CD14-positive monocyte (primary cell): Measurements from ENCODE around the gene OR5M11. TPM values are rescaled to one million over a fixed set of nuclear protein-coding genes. Genes with fewer than 3 reads are reported as not detected.

ENCODE experiments used
- DNase-seq, 3 donors: peaks; one replicate each; pipeline ENCODE4 v3.0.0-alpha.2; 2011 to 2022
- H2AFZ ChIP-seq: 2 replicates; pipeline ENCODE4 v1.6.0; 2012; ENCODE audit warnings: mild to moderate bottlenecking, low read depth, low read length, inconsistent platforms; ENCODE audit not compliant: insufficient read depth, poor library complexity, severe bottlenecking
- H3K27ac ChIP-seq, 2 donors: 1 replicate in 1 of 2; 2 replicates in 1 of 2; pipeline ENCODE4 v1.5.1; 2012 to 2013; ENCODE audit warnings: low read length in 2 of 2, control low read depth in 1 of 2, inconsistent platforms in 1 of 2, low read depth in 1 of 2, mild to moderate bottlenecking in 1 of 2
- H3K27me3 ChIP-seq, 2 donors: one replicate each; pipeline versions ENCODE4 v1.6.0 to v1.6.1; 2011 to 2013; ENCODE audit warnings: low read length in 2 of 2; ENCODE audit not compliant: control insufficient read depth in 2 of 2, insufficient read depth in 2 of 2
- H3K36me3 ChIP-seq, 2 donors: replicated peaks in 1 of 2; 1 replicate in 1 of 2; 2 replicates in 1 of 2; pipeline versions ENCODE4 v1.5.1 to v1.6.1; 2012 to 2013; ENCODE audit warnings: low read length in 2 of 2, control low read depth in 1 of 2, inconsistent platforms in 1 of 2, mild to moderate bottlenecking in 1 of 2; ENCODE audit not compliant: insufficient read depth in 2 of 2, control insufficient read depth in 1 of 2
- H3K4me1 ChIP-seq, 2 donors: 1 replicate in 1 of 2; 2 replicates in 1 of 2; pipeline versions ENCODE4 v1.5.1 to v1.6.1; 2012 to 2013; ENCODE audit warnings: low read length in 2 of 2, control low read depth in 1 of 2, inconsistent platforms in 1 of 2, mild to moderate bottlenecking in 1 of 2, moderate library complexity in 1 of 2; ENCODE audit not compliant: insufficient read depth in 2 of 2, control insufficient read depth in 1 of 2
- H3K4me2 ChIP-seq: replicated peaks from 2 replicates; pipeline ENCODE3; 2012; ENCODE audit warnings: low read length, moderate library complexity, mild to moderate bottlenecking; ENCODE audit not compliant: poor library complexity, severe bottlenecking; ENCODE audit errors: extremely low read depth
- H3K4me3 ChIP-seq, 3 experiments: fragments of 200-600 bp in 1 of 3; sonication (generic) in 1 of 3; replicated peaks in 1 of 3; 1 replicate in 2 of 3; 2 replicates in 1 of 3; pipeline ENCODE4 v1.5.1; 2011 to 2013; ENCODE audit warnings: low read length in 3 of 3, mild to moderate bottlenecking in 3 of 3, control low read depth in 2 of 3, low read depth in 2 of 3, inconsistent platforms in 1 of 3, moderate library complexity in 1 of 3
- H3K79me2 ChIP-seq: 2 replicates; pipeline ENCODE4 v1.6.0; 2012; ENCODE audit warnings: mild to moderate bottlenecking, control low read depth, inconsistent platforms, low read length, moderate library complexity; ENCODE audit not compliant: insufficient read depth
- H3K9ac ChIP-seq: 2 replicates; pipeline ENCODE4 v1.6.0; 2017; ENCODE audit warnings: low read length, mild to moderate bottlenecking; ENCODE audit not compliant: insufficient read depth, poor library complexity, severe bottlenecking
- H3K9me3 ChIP-seq, 2 donors: replicated peaks in 1 of 2; 1 replicate in 1 of 2; 2 replicates in 1 of 2; pipeline versions ENCODE4 v1.5.1 to v1.6.1; 2012 to 2013; ENCODE audit warnings: low read length in 2 of 2, control low read depth in 1 of 2; ENCODE audit not compliant: control insufficient read depth in 1 of 2, insufficient read depth in 1 of 2
- H4K20me1 ChIP-seq: 2 replicates; pipeline ENCODE4 v1.6.0; 2012; ENCODE audit warnings: mild to moderate bottlenecking, low read length, control low read depth, moderate library complexity; ENCODE audit not compliant: insufficient read depth
- H3K27ac Mint-ChIP-seq, 7 donors: one replicate each; pipeline ENCODE4 v1.8.0; 2020; ENCODE audit warnings: mild to moderate bottlenecking in 7 of 7, mixed read lengths in 7 of 7, moderate library complexity in 6 of 7, inconsistent platforms in 2 of 7
- H3K27me3 Mint-ChIP-seq, 3 donors: one replicate each; pipeline ENCODE4 v1.8.0; 2021 to 2022; ENCODE audit warnings: low read depth in 3 of 3, mild to moderate bottlenecking in 3 of 3, mixed read lengths in 3 of 3, moderate library complexity in 3 of 3, inconsistent platforms in 1 of 3
- H3K36me3 Mint-ChIP-seq, 2 donors: one replicate each; pipeline ENCODE4 v1.8.0; 2020; ENCODE audit warnings: mixed read lengths in 2 of 2, inconsistent platforms in 1 of 2, mild to moderate bottlenecking in 1 of 2
- H3K4me1 Mint-ChIP-seq: one replicate; pipeline ENCODE4 v1.8.0; 2020; ENCODE audit warnings: mild to moderate bottlenecking, mixed read lengths
- H3K4me3 Mint-ChIP-seq, 2 donors: one replicate each; pipeline ENCODE4 v1.8.0; 2020; ENCODE audit warnings: mild to moderate bottlenecking in 2 of 2, mixed read lengths in 2 of 2, moderate library complexity in 1 of 2
- H3K9me3 Mint-ChIP-seq, 7 donors: one replicate each; pipeline ENCODE4 v1.8.0; 2020 to 2022; ENCODE audit warnings: mixed read lengths in 7 of 7, mild to moderate bottlenecking in 6 of 7, moderate library complexity in 6 of 7, inconsistent platforms in 2 of 7
- CTCF ChIP-seq: fragments of 200-600 bp; IDR thresholded peaks from one replicate; pipeline ENCODE4 v1.8.0; 2022; ENCODE audit warnings: antibody characterized with exemption, mild to moderate bottlenecking
- WGBS: methylation state at CpG from one replicate; pipeline ENCODE4 v1.1.5; 2013; ENCODE audit warnings: missing lambda C conversion rate; ENCODE audit not compliant: insufficient coverage; 5-methylcytosine and 5-hydroxymethylcytosine counted together
- intact Hi-C, 2 donors: fragments of 100-400 bp; cut with micrococcal nuclease; formaldehyde crosslinking; loops; one replicate each; pipeline versions ENCODE4 v1.15.0 to v1.15.1; 2023
- polyA plus RNA-seq, 3 donors: library from polyadenylated mRNA; depleted of rRNA in 1 of 3; unstranded in 2 of 3; stranded (reverse) in 1 of 3; fragments of 300-500 nt in 2 of 3; fragments of >200 nt in 1 of 3; fragmentation: Illumina TruSeq in 2 of 3; gene quantifications; 1 replicate in 2 of 3; 2 replicates in 1 of 3; pipeline ENCODE4 v1.2.3, GENCODE V29; 2012 to 2021

Gene OR5M11
- polyA plus RNA-seq, 3 donors = not detected

- Histone ChIP-seq H3K9me3 (peaks cover 0 to 26% of the 10 kb centered on the region in 2 donors), H3K27me3 (no peaks in the 10 kb centered on the region), H3K9ac (no peak overlapping the region), H3K4me1 (no peaks in the 10 kb centered on the region), H3K79me2 (no peaks in the 10 kb centered on the region), H3K4me3 (no peak overlapping the region), H4K20me1 (no peaks in the 10 kb centered on the region), H3K27ac (no peak overlapping the region), H3K36me3 (no peaks in the 10 kb centered on the region), H2AFZ (no peak overlapping the region), H3K4me2 (no peak overlapping the region)
- WGBS = no CpG with 5 or more reads among the region's 2 CpGs
- H3K27ac Mint-ChIP-seq = no peak overlapping the region
- TF ChIP-seq CTCF = no peak
- no peaks in the 10 kb centered on the region for H3K27me3 Mint-ChIP-seq
- H3K4me3 Mint-ChIP-seq = no peak overlapping the region
- intact Hi-C loops = no loop called here
- H3K36me3 Mint-ChIP-seq = no peaks in the 10 kb centered on the region
- peaks cover 3 to 23% (median 13%) of the 10 kb centered on the region in 7 donors for H3K9me3 Mint-ChIP-seq
- H3K4me1 Mint-ChIP-seq = no peaks in the 10 kb centered on the region
- DNase-seq = no peak
Measured at GRCh38 chr11:56495117-56495516, 47.9 kb downstream of the OR5M11 start.

Other genes with a start within 250 kb of the OR5M11 start
- not detected for gene OR8K3, start 228.1 kb downstream of the OR5M11 start, polyA plus RNA-seq
- not detected for gene OR8K1, start 197.2 kb downstream of the OR5M11 start, polyA plus RNA-seq
- not detected for gene OR8J1, start 189.0 kb downstream of the OR5M11 start, polyA plus RNA-seq
- not detected for gene OR8U1, start 167.6 kb downstream of the OR5M11 start, polyA plus RNA-seq
- not detected for gene OR5AL1, start 130.6 kb downstream of the OR5M11 start, polyA plus RNA-seq
- gene OR5M3, start 69.9 kb downstream of the OR5M11 start, polyA plus RNA-seq = not detected
- not detected for gene OR5M8, start 51.9 kb downstream of the OR5M11 start, polyA plus RNA-seq
- not detected for gene OR5M10, start 34.5 kb upstream of the OR5M11 start, polyA plus RNA-seq
- not detected for gene OR5M1, start 71.6 kb upstream of the OR5M11 start, polyA plus RNA-seq
- not detected for gene OR5AP2, start 99.2 kb upstream of the OR5M11 start, polyA plus RNA-seq
- not detected for gene OR5AR1, start 120.4 kb upstream of the OR5M11 start, polyA plus RNA-seq
- not detected for gene OR9G1, start 155.8 kb upstream of the OR5M11 start, polyA plus RNA-seq
- gene OR9G4, start 205.4 kb upstream of the OR5M11 start, polyA plus RNA-seq = not detected